NB4 (cell line): ENCODE results near the gene BAIAP2.
A peak's percentile ranks its signal among the peaks of the same experiment; 100 is the strongest.
"Not testable (repeated sequence)": the region's sequence is repeated elsewhere in the genome, so short reads cannot be mapped to it uniquely, and the experiment has no call there.

ENCODE experiments used
- DNase-seq: peaks from one replicate; pipeline ENCODE4 v3.0.0; 2010; ENCODE audit warnings: low read depth
- H3K4me3 ChIP-seq: one replicate; pipeline ENCODE4 v1.5.1; 2011; ENCODE audit warnings: mild to moderate bottlenecking, low read depth, low read length, moderate library complexity
- CTCF ChIP-seq: IDR thresholded peaks from one replicate; pipeline ENCODE4 v1.5.1; 2012; ENCODE audit warnings: low read depth, low read length
- MYC ChIP-seq: IDR thresholded peaks from 2 replicates; pipeline ENCODE4 v1.6.1; 2011; ENCODE audit warnings: low read depth, low read length
- POLR2A ChIP-seq: IDR thresholded peaks from 2 replicates; pipeline ENCODE4 v1.6.1; 2011; ENCODE audit warnings: mild to moderate bottlenecking; ENCODE audit not compliant: insufficient read length; ENCODE audit errors: extremely low read depth
- TF ChIP-seq, protein P1 (sequence below): IDR thresholded peaks from 2 replicates; pipeline ENCODE4 v1.6.1; 2011; ENCODE audit warnings: low read depth, low read length

Gene BAIAP2

GRCh38 chr17:81012574-81013447, 22.1 kb upstream of the BAIAP2 start:
- no peak for DNase-seq
- TF ChIP-seq, protein P1, sequence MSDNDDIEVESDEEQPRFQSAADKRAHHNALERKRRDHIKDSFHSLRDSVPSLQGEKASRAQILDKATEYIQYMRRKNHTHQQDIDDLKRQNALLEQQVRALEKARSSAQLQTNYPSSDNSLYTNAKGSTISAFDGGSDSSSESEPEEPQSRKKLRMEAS, result no peak
- TF ChIP-seq CTCF (no peak), POLR2A (no peak), MYC (no peak)
- H3K4me3 ChIP-seq, result no peak overlapping the region

GRCh38 chr17:81013642-81014041, 21.3 kb upstream of the BAIAP2 start:
- no peak overlapping the region for H3K4me3 ChIP-seq
- DNase-seq, result no peak
- TF ChIP-seq POLR2A (no peak), CTCF (no peak)

- no peak for DNase-seq
- TF ChIP-seq MYC (no peak), POLR2A (no peak), CTCF (no peak)
- TF ChIP-seq, protein P1, result no peak
- no peak overlapping the region for H3K4me3 ChIP-seq
Observed at GRCh38 chr17:81015136-81015535, 19.8 kb upstream of the BAIAP2 start.

- no peak for TF ChIP-seq POLR2A
- no peak for TF ChIP-seq CTCF
- TF ChIP-seq MYC, result no peak
- TF ChIP-seq, protein P1, result no peak
- no peak for DNase-seq
- no peak overlapping the region for H3K4me3 ChIP-seq
Observed at GRCh38 chr17:81016575-81016974, 18.4 kb upstream of the BAIAP2 start.

DNA sequence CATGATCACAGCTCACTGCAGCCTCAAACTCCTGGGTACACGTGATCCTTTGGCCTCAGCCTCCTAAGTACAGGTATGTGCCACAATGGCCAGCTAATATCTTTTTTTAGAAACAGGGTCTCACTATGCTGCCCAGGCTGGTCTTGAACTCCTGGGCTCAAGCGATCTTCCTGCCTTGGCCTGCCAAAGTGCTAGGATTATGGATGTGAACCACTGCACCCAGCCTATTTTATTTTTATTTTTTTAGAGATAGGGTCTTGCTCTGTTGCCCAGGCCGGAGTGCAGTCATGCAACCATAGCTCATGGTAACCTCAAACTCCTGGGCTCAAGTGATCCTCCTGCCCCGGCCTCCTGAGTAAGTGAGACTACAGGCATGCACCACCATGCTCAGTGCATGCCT, 17.6 kb upstream of the BAIAP2 start:
- H3K4me3 ChIP-seq, DNase-seq: not testable (repeated sequence)

- TF ChIP-seq CTCF, result no peak
- TF ChIP-seq, protein P1, result no peak
- no peak for TF ChIP-seq MYC
- TF ChIP-seq POLR2A, result no peak
- peak; percentile 75 for DNase-seq
Observed at GRCh38 chr17:81018044-81018802, 16.7 kb upstream of the BAIAP2 start.

More at GRCh38 chr17:81018044-81018802, 16.7 kb upstream of the BAIAP2 start:
- peak overlapping the region; percentile 35 for H3K4me3 ChIP-seq
